ENCODE results near the gene CXCL11.
A peak's percentile ranks its signal among the peaks of the same experiment; 100 is the strongest.
"Not testable (repeated sequence)": the region's sequence is repeated elsewhere in the genome, so short reads cannot be mapped to it uniquely, and the experiment has no call there.

Gene CXCL11

GRCh38 chr4:76000279-76000678, 35.6 kb downstream of the CXCL11 start:
- no peak for DNase-seq

DNA sequence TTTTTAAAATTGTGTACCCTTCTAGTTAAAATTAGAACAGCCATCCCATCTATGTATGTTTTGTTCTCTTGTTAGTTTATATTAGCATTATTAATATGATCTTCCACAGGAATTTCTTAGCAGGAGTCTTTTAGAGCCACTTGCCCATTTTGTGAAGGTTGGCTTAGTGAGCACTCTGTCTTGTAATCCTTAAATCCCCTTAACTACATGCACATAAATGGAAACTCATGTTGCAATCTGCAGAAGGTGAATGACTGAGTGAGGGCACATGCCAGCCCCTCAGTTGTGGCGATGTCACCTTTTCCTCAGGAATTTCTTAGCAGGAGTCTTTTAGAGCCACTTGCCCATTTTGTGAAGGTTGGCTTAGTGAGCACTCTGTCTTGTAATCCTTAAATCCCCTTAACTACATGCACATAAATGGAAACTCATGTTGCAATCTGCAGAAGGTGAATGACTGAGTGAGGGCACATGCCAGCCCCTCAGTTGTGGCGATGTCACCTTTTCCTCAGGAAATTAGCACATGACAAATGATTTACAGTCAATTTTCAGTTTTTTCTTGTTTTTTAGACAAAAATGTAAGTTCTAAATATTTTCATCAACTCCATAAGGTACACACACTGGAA, 37.2 kb downstream of the CXCL11 start:
- not testable (repeated sequence) for DNase-seq

DNA sequence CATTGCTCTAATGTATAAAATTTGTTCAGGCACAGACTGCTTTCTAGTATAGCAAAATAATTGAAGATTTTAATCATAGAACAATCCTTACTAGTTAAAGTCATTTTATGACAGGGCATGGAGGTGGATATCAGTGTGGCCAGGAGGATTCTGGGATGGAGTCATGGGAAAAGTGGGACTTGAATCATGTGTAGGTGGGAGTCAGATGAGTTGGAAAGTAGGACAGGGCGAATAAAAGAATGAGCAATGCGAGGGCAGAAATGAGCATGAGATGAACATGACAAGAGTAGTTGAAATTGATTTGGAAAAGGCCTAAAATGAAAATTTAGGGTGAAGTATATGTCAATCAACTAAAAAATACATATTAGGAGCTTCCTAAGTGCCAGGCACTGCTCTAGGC, 37.9 kb downstream of the CXCL11 start:
- no peak for DNase-seq

DNA sequence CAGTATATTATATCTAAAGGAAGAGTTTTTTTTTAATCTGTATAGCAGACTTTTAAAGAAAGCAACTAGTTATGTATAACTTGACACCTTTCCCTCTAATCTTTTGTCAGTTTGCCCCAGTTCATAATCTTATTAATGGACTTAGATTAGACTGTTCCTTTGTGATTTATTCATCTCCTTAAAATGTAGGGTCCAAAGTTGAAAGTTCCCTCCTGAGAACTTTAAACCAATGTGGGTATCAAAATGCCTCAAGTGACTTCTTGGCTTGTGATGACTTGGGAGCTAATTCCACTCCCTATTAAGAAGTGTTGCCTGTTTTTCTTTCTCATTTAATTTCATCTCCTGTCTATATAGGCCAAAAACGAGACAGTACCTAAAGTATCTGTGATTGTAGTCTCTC, 38.8 kb downstream of the CXCL11 start:
- no peak for DNase-seq

GRCh38 chr4:75995727-75996126, 40.1 kb downstream of the CXCL11 start:
- DNase-seq = peak; percentile 53

- no peak for DNase-seq
Observed at GRCh38 chr4:75992462-75992861, 43.4 kb downstream of the CXCL11 start.

- no peak for DNase-seq
Observed at GRCh38 chr4:75989846-75990528, 45.9 kb downstream of the CXCL11 start.

GRCh38 chr4:75985116-75985515, 50.8 kb downstream of the CXCL11 start:
- no peak for DNase-seq
